A673 (cell line): ENCODE results near the gene CLEC9A. TPM values are rescaled to one million over a fixed set of nuclear protein-coding genes. Genes with fewer than 3 reads are reported as not detected.

Experiments used
- BruUV-seq: library from RNA; stranded (reverse); fragments of 400-500 nt; replicated peaks from 2 replicates; lab custom pipeline; 2021; lab: Mats Ljungman, UMichigan
- CTCF ChIA-PET: fragments of 300-600 bp; sonication (Branson Sonifier 250); formaldehyde crosslinking; loops from one replicate; lab custom pipeline; 2022; ENCODE audit warnings: antibody characterized with exemption; lab: Charles Lee
- POLR2A ChIA-PET: fragments of 300-600 bp; sonication (Branson Sonifier 250); formaldehyde crosslinking; loops from one replicate; lab custom pipeline; 2022; ENCODE audit warnings: antibody characterized with exemption; ENCODE audit not compliant: low non-redundant PET; lab: Charles Lee
- DNase-seq: peaks from one replicate; pipeline ENCODE4 v3.0.0-alpha.2; 2015; ENCODE audit warnings: low spot score
- H3K27ac ChIP-seq: fragments of 200-600 bp; sonication (generic); 2 replicates; pipeline ENCODE4 v1.5.1; 2016; ENCODE audit warnings: mixed run types, low read depth, mild to moderate bottlenecking, mixed read lengths, antibody characterized with exemption, low read length; ENCODE audit not compliant: poor library complexity, severe bottlenecking
- H3K27me3 ChIP-seq: fragments of 200-600 bp; sonication (generic); replicated peaks from 2 replicates; pipeline ENCODE4 v1.6.1; 2017; ENCODE audit warnings: mixed run types, low read depth, mild to moderate bottlenecking, mixed read lengths, antibody characterized with exemption, low read length; ENCODE audit not compliant: insufficient read depth, poor library complexity
- H3K36me3 ChIP-seq: fragments of 200-600 bp; sonication (generic); 2 replicates; pipeline ENCODE4 v1.6.1; 2016; ENCODE audit warnings: mixed run types, mild to moderate bottlenecking, mixed read lengths, antibody characterized with exemption, low read length; ENCODE audit not compliant: insufficient read depth, poor library complexity, severe bottlenecking
- H3K4me1 ChIP-seq: fragments of 200-600 bp; sonication (generic); 2 replicates; pipeline ENCODE4 v1.6.1; 2017; ENCODE audit warnings: mixed run types, mild to moderate bottlenecking, mixed read lengths, antibody characterized with exemption, low read length; ENCODE audit not compliant: insufficient read depth, poor library complexity, severe bottlenecking
- H3K4me3 ChIP-seq: fragments of 200-600 bp; sonication (generic); 2 replicates; pipeline ENCODE4 v1.5.1; 2016; ENCODE audit warnings: low read depth, mixed run types, mild to moderate bottlenecking, mixed read lengths, low read length; ENCODE audit not compliant: poor library complexity, severe bottlenecking
- H3K9me3 ChIP-seq: fragments of 200-600 bp; sonication (generic); 2 replicates; pipeline ENCODE4 v1.6.1; 2016; ENCODE audit warnings: mixed run types, low read depth, mild to moderate bottlenecking, mixed read lengths, antibody characterized with exemption, low read length; ENCODE audit not compliant: poor library complexity, severe bottlenecking
- EZH2 ChIP-seq: fragments of 200-600 bp; sonication (generic); IDR thresholded peaks from 2 replicates; pipeline ENCODE4 v1.6.1; 2017; ENCODE audit warnings: borderline replicate concordance, low read depth, mild to moderate bottlenecking, mixed read lengths, antibody characterized with exemption, low read length; ENCODE audit not compliant: poor library complexity, severe bottlenecking
- intact Hi-C: fragments of 100-400 bp; cut with micrococcal nuclease; formaldehyde crosslinking; loops from one replicate; pipeline ENCODE4 v1.10.0; 2022; ENCODE audit not compliant: unreplicated experiment
- total RNA-seq: library from RNA; stranded (reverse); gene quantifications from 2 replicates; pipeline ENCODE4 v1.2.3, GENCODE V29; 2021
- TF ChIP-seq, protein P1 (sequence below): fragments of 300-800, 200-600 bp; sonication (generic); conservative IDR thresholded peaks from 2 replicates; pipeline ENCODE4 v1.5.1; 2017; ENCODE audit warnings: low read depth, mild to moderate bottlenecking, antibody characterized with exemption, low read length, moderate library complexity, mixed read lengths

CLEC9A gene
- total RNA-seq, 1 experiment from 2014 or later, result not detected

GRCh38 chr12:10072131-10072530 lies 41.6 kb downstream of the CLEC9A start:
- H3K9me3 ChIP-seq, result no peaks in the 10 kb centered on the region
- no peak for TF ChIP-seq EZH2
- TF ChIP-seq, protein P1, sequence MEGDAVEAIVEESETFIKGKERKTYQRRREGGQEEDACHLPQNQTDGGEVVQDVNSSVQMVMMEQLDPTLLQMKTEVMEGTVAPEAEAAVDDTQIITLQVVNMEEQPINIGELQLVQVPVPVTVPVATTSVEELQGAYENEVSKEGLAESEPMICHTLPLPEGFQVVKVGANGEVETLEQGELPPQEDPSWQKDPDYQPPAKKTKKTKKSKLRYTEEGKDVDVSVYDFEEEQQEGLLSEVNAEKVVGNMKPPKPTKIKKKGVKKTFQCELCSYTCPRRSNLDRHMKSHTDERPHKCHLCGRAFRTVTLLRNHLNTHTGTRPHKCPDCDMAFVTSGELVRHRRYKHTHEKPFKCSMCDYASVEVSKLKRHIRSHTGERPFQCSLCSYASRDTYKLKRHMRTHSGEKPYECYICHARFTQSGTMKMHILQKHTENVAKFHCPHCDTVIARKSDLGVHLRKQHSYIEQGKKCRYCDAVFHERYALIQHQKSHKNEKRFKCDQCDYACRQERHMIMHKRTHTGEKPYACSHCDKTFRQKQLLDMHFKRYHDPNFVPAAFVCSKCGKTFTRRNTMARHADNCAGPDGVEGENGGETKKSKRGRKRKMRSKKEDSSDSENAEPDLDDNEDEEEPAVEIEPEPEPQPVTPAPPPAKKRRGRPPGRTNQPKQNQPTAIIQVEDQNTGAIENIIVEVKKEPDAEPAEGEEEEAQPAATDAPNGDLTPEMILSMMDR, result no peak
- no peaks in the 10 kb centered on the region for H3K27me3 ChIP-seq
- POLR2A ChIA-PET, result no interaction called here
- peaks cover 30% of the 10 kb centered on the region for H3K4me1 ChIP-seq
- intact Hi-C loops, result no loop called here
- no peak for DNase-seq
- H3K27ac ChIP-seq, result no peak overlapping the region
- BruUV-seq, result no TSS peak
- CTCF ChIA-PET, result no interaction called here
- H3K4me3 ChIP-seq, result no peak overlapping the region
- no peaks in the 10 kb centered on the region for H3K36me3 ChIP-seq

GRCh38 chr12:10073261-10073660 lies 42.8 kb downstream of the CLEC9A start:
- DNase-seq, result no peak
- H3K27me3 ChIP-seq, result no peaks in the 10 kb centered on the region
- intact Hi-C loops, result no loop called here
- no peak overlapping the region for H3K4me3 ChIP-seq
- peaks cover 22% of the 10 kb centered on the region for H3K4me1 ChIP-seq
- H3K27ac ChIP-seq, result no peak overlapping the region
- POLR2A ChIA-PET, result interaction anchor here (0.6 kb wide), 1 partner anchor 1392 kb away, joined by 3 read pairs; no protein-coding TSS in a partner anchor
- H3K9me3 ChIP-seq, result no peaks in the 10 kb centered on the region
- no peak for TF ChIP-seq EZH2
- TF ChIP-seq, protein P1, result no peak
- CTCF ChIA-PET, result no interaction called here
- no TSS peak for BruUV-seq
- H3K36me3 ChIP-seq, result no peaks in the 10 kb centered on the region

DNA sequence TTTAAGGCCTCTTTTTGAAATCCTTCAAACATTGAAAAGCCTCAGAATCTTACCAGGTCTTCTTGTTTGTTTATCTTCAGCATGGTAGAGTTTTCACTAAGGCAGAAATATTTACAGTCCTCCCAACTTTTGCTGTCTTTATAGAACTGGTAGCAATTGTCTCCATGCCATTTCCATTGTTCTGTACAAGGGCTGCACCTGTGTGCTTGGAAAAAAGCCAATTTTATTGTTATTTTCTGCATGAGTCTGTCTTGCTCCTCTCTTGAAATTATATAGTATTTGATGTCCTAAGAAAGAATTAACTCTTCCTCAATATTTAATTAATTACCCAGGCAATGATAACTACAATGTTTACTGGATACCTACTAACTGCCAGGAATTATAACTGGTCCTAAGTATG lies 45.0 kb downstream of the CLEC9A start:
- H3K4me3 ChIP-seq, result no peak overlapping the region
- ChIA-PET POLR2A (no interaction called here), CTCF (no interaction called here)
- H3K9me3 ChIP-seq, result no peaks in the 10 kb centered on the region
- no peaks in the 10 kb centered on the region for H3K27me3 ChIP-seq
- no peak overlapping the region for H3K27ac ChIP-seq
- peaks cover 4% of the 10 kb centered on the region for H3K4me1 ChIP-seq
- no peak for DNase-seq
- intact Hi-C loops, result no loop called here
- TF ChIP-seq, protein P1, result no peak
- no peak for TF ChIP-seq EZH2
- H3K36me3 ChIP-seq, result no peaks in the 10 kb centered on the region
- BruUV-seq, result no TSS peak
